Measurements from ENCODE around the gene RAB35. TPM values are rescaled to one million over a fixed set of nuclear protein-coding genes. Genes with fewer than 3 reads are reported as not detected.

The RAB35 gene
- total and polyA plus RNA-seq, 2 donors (not counting 1 experiment from before 2014, with no cell fraction given) = 20.4 to 52.9 TPM

DNA sequence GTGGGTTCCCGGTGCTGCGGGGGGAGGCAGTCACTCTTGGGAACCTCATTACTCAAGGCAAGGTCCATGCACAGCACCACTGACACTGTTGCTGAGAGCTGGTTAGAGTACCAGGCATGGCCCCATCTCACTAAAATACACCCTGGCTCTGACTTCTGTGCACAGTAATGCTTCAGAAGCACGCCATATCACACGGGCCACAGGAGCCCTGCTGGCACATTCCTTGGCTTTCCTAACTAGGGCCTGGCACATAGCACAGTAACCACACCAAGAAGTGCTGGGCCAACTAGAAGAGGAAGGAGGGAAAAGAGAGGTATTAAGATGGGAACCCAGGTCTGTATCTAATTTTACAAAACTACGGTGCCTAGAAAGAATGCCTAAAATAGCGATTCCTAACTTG is 13.5 kb upstream of the RAB35 start:
- H3K9me3 Mint-ChIP-seq (ENCODE audit: insufficient read depth) = no peaks in the 10 kb centered on the region
- no peaks in the 10 kb centered on the region for H3K27me3 ChIP-seq (replicated peaks in 1 of 4; ENCODE audit: control extremely low read depth in 1 of 4, control insufficient read depth in 3 of 4, insufficient read depth in 4 of 4, low read length in 3 of 4)

DNA sequence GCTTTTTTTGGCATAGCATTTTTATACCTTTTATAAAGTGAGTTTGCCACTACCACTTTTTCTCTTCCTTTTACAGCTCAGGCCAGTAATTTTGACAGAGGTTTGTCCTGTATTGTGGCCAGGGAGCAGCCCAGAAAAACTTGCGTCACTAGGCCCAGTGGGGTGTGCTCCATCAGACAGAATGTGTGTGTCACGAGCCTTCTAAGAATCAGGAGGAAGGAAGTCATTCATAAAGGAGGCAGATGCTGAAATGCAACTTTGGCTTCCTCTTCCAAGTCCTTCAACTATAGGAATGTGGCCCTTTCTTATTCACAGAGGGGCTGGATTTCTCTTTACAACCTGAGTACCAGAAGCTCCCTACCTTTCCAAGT is 10.1 kb upstream of the RAB35 start:
- no peak overlapping the region for H3K4me3 ChIP-seq (ENCODE audit: control extremely low read depth in 1 of 5, extremely low read depth in 1 of 5, insufficient read depth in 1 of 5, low read depth in 2 of 5, low read length in 4 of 5)
- no peaks in the 10 kb centered on the region for H3K79me2 ChIP-seq (ENCODE audit: control insufficient read depth, insufficient read depth, low read length)
- H3K9me3 Mint-ChIP-seq (ENCODE audit: insufficient read depth) = no peaks in the 10 kb centered on the region
- no peak overlapping the region for H2AFZ ChIP-seq (ENCODE audit: insufficient read depth, low read depth, low read length, poor library complexity, severe bottlenecking)
- H3K27me3 Mint-ChIP-seq = no peaks in the 10 kb centered on the region
- H3K4me3 Mint-ChIP-seq = no peak overlapping the region
- H3K4me2 ChIP-seq (replicated peaks; ENCODE audit: low read depth, low read length, poor library complexity, severe bottlenecking) = no peak overlapping the region
- TF ChIP-seq EZH2 (IDR thresholded peaks at IDR 0.05; ENCODE audit: borderline replicate concordance, insufficient read depth, low read depth, low read length, poor library complexity, severe bottlenecking) = no peak
- TF ChIP-seq, protein P1, sequence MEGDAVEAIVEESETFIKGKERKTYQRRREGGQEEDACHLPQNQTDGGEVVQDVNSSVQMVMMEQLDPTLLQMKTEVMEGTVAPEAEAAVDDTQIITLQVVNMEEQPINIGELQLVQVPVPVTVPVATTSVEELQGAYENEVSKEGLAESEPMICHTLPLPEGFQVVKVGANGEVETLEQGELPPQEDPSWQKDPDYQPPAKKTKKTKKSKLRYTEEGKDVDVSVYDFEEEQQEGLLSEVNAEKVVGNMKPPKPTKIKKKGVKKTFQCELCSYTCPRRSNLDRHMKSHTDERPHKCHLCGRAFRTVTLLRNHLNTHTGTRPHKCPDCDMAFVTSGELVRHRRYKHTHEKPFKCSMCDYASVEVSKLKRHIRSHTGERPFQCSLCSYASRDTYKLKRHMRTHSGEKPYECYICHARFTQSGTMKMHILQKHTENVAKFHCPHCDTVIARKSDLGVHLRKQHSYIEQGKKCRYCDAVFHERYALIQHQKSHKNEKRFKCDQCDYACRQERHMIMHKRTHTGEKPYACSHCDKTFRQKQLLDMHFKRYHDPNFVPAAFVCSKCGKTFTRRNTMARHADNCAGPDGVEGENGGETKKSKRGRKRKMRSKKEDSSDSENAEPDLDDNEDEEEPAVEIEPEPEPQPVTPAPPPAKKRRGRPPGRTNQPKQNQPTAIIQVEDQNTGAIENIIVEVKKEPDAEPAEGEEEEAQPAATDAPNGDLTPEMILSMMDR (IDR thresholded peaks at IDR 0.05) = no peak
- ChIA-PET POLR2A (no interaction called here), CTCF (interaction anchor here (1.1 kb wide), 1 partner anchor 12 kb away, joined by 3 read pairs; no protein-coding TSS in a partner anchor)
- intact Hi-C loops (cut with micrococcal nuclease) = no loop called here
- no peak overlapping the region for H3K27ac Mint-ChIP-seq
- DNase-seq (no peak), ATAC-seq (ENCODE audit: low read depth) (no peak)
- peaks cover 2 to 47% of the 10 kb centered on the region in 2 experiments for H3K36me3 ChIP-seq (replicated peaks in 1 of 2; ENCODE audit: control extremely low read depth in 1 of 2, control insufficient read depth in 1 of 2, extremely low read depth in 1 of 2, insufficient read depth in 2 of 2, low read length in 1 of 2)
- H3K4me1 ChIP-seq (ENCODE audit: control insufficient read depth in 2 of 2, insufficient read depth in 2 of 2, low read length in 2 of 2) = peaks cover 12 to 25% of the 10 kb centered on the region in 2 donors
- H3K27me3 ChIP-seq (replicated peaks in 1 of 4; ENCODE audit: control extremely low read depth in 1 of 4, control insufficient read depth in 3 of 4, insufficient read depth in 4 of 4, low read length in 3 of 4) = no peaks in the 10 kb centered on the region
- H3K27ac ChIP-seq (ENCODE audit: low read length in 2 of 2) = no peak overlapping the region
- 53% methylated on average over 2 of the region's 2 CpGs for WGBS (ENCODE audit: insufficient coverage)
- peaks cover 22% of the 10 kb centered on the region for H3K4me1 Mint-ChIP-seq
- no peaks in the 10 kb centered on the region for H3K9me3 ChIP-seq (ENCODE audit: control extremely low read depth in 1 of 3, control insufficient read depth in 2 of 3, insufficient read depth in 1 of 3, low read length in 2 of 3)
- H4K20me1 ChIP-seq (ENCODE audit: control insufficient read depth, insufficient read depth, low read length, poor library complexity, severe bottlenecking) = no peaks in the 10 kb centered on the region
- no peak overlapping the region for H3K9ac ChIP-seq (ENCODE audit: low read length)

More for the DNA sequence above, 13.5 kb upstream of the RAB35 start:
- ChIA-PET POLR2A (no interaction called here), CTCF (no interaction called here)
- Mint-ChIP-seq H3K27me3 (no peaks in the 10 kb centered on the region), H3K4me3 (no peak overlapping the region), H3K4me1 (peaks cover 22% of the 10 kb centered on the region), H3K27ac (no peak overlapping the region)
- no peak for TF ChIP-seq EZH2 (IDR thresholded peaks at IDR 0.05; ENCODE audit: borderline replicate concordance, insufficient read depth, low read depth, low read length, poor library complexity, severe bottlenecking)
- TF ChIP-seq, protein P1 (IDR thresholded peaks at IDR 0.05) = no peak
- Histone ChIP-seq H3K9me3 (ENCODE audit: control extremely low read depth in 1 of 3, control insufficient read depth in 2 of 3, insufficient read depth in 1 of 3, low read length in 2 of 3) (no peaks in the 10 kb centered on the region), H3K4me2 (replicated peaks; ENCODE audit: low read depth, low read length, poor library complexity, severe bottlenecking) (no peak overlapping the region), H3K4me3 (ENCODE audit: control extremely low read depth in 1 of 5, extremely low read depth in 1 of 5, insufficient read depth in 1 of 5, low read depth in 2 of 5, low read length in 4 of 5) (no peak overlapping the region), H3K4me1 (ENCODE audit: control insufficient read depth in 2 of 2, insufficient read depth in 2 of 2, low read length in 2 of 2) (peaks cover 20 to 31% of the 10 kb centered on the region in 2 donors), H3K36me3 (replicated peaks in 1 of 2; ENCODE audit: control extremely low read depth in 1 of 2, control insufficient read depth in 1 of 2, extremely low read depth in 1 of 2, insufficient read depth in 2 of 2, low read length in 1 of 2) (peaks cover 2 to 80% of the 10 kb centered on the region in 2 experiments), H3K9ac (ENCODE audit: low read length) (no peak overlapping the region), H4K20me1 (ENCODE audit: control insufficient read depth, insufficient read depth, low read length, poor library complexity, severe bottlenecking) (peaks cover 10% of the 10 kb centered on the region), H2AFZ (ENCODE audit: insufficient read depth, low read depth, low read length, poor library complexity, severe bottlenecking) (no peak overlapping the region), H3K79me2 (ENCODE audit: control insufficient read depth, insufficient read depth, low read length) (no peaks in the 10 kb centered on the region), H3K27ac (ENCODE audit: low read length in 2 of 2) (no peak overlapping the region)
- intact Hi-C loops (cut with micrococcal nuclease) = no loop called here
- ATAC-seq (ENCODE audit: low read depth) (no peak), DNase-seq (no peak)
- 100% methylated on average over 4 of the region's 6 CpGs for WGBS (ENCODE audit: insufficient coverage)
